Hematopoietic multipotent progenitor cell treated with erythropoietin and hydrocortisone succinate and interleukin-3 and kit ligand, for 4 days (in vitro differentiated cells): ENCODE data around the gene ZNF692.

Source experiments
- DNase-seq: peaks from one replicate; pipeline ENCODE4 v3.0.0-alpha.2; 2015

Gene ZNF692

GRCh38 chr1:248823517-248824001 is 35.3 kb downstream of the ZNF692 start:
- DNase-seq = no peak

- peak; percentile 40 for DNase-seq
Observed at GRCh38 chr1:248822148-248823032, 36.5 kb downstream of the ZNF692 start.

DNA sequence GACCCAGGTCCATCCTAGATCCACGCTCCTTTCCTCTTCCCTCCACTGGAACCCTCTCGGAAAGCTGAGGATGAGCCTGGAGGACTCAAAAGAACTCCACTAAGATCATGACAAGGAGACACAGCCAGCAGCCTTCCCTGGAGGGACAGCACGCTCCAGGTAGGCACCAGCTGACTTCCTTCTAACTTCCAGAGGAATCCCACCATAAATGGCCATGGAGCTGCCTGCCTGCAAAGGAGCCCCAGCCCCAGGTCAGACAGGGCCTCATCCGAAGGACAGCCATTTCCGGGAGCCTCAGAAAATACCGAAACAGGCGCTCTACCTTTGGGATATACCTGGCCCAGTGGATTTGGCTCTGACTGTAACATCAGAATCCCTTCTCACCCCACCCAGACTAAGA is 37.2 kb downstream of the ZNF692 start:
- no peak for DNase-seq

DNA sequence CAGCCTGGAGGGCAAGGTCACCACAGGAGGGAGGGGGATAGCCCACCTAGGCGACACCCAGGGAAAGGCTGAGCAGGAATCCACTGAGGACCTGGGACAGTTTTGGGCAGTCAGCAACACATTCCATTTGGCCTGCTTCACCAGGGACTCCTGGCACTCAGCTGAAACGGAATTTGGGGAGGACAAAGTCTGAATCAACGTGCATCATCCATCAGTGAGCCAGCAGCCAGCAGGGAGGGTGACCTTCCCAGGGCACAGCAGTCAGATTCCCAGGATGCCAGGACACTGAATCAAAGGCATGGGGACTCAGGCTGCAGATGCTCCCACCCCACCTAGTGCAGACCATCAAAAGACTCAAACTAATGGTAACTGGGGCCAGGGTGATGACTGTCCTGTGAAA is 37.8 kb downstream of the ZNF692 start:
- no peak for DNase-seq

DNA sequence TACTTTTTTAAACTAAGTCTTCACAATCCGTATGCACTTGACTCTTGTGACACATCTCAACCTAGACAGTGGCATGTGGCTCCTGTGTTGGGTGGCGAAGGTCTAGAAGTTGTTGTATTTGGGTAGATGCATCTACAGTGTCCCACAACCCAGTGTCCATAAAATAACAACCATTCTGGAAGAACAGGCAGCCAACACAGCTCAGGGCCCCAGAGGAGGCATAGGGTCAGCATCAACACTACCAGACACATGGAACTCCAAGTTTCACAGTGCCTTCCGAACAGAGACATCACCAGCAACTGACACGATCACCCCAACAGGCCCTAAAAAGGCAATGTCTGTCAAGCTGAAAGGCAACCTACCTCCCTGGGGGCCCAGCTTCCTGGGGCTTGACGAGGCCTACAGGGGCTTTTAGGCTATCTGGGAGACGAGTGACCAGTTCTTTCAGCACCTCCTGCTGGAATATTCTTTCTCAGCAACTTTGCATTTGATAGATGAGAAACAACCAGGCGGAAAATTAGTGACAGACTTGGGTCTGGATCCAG is 38.8 kb downstream of the ZNF692 start:
- DNase-seq = no peak

DNA sequence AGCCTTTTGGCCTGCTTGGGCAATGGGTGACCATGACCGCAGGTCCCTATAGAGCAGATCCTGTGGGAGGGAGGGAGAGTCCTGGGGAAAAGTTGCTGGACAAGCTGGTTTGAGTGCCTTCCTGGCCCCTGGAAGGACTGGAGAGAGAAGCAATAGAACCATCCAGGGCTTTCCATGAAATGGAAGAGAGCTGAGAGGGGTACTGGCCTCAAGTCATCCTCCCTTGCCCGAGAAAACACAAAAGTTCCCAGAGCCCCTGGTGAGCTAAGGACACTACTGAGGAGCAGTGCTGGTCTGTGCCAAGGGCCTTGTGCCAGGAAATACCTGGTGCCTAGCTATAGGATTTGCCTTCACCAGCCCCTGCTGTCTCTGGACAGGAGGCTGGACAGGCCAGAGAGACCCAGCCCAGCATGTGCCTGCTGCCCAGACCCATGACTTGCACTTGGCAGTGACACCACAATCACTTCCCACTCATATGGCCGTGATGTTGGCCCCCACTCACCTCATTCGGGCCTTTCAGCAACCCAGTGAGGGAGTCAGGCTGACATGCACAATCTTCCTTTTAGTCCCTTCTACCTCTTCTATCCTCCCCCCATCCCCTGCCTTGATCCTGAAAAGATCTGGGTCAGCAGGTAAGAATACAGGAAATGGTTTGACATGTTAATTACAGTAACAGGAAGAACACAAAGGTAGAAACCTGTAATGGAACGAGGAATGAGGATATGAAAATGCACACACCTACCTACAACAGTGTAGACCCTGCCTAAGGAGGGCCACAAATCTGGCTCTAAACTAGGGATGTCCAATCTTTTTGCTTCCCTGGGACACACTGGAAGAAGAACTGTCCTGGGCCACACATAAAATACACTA is 40.1 kb downstream of the ZNF692 start:
- DNase-seq = no peak

DNA sequence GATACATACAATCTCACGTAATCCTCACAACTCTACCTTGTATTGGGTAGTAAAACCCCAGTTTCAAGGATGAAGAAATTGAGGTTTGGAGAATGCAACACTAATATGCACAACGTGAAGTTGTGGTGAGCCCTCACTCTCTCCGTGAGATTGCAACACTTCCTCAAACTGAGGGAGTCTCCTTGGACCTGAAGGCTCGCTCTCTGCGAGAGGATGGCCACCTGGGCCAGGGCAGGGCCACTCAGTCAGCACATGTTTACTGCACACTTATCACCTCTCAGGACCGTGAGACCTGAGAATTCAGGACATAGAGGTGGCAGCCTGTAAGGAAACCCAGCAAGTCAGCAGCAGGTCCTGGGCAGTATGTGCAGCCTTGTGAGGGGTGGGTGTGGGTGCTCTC is 41.8 kb downstream of the ZNF692 start:
- DNase-seq = peak; percentile 88

DNA sequence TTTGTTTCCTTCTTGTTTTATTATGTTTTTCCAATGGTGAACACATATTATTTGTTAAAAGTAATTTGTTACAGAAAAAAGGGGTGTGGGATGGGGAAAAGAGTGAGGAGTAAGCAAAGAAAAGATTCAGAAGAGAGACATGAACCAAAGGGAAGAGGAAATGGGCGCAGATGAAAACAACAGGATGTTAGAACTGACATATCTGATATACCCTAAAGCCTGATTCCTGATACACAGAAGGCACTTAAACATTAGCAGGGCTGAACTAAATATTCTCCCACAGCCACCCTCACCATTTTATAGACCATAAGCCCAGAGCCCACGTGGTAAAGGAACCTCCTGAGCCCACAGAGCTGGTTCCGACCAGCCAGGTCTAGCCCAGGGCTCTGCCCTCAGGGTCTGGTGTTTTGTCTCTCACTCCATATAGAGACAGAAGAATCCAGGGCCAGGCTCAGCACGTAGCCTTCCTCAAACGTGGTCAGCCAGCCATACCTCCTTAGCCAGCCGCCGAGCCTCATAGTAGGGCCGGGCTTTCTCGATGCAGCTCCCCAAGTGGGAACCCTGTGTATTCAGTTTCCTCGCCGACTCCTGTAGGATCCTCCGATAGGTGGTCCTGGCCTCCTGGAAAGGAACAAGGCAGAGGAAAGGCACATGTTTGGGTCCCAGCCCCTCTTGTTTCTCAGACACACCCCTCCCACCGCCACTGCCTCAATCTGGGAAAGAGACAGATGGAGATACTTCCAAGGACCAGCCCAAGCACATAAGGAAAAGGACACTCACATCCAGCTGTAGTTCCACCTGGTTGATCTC is 42.6 kb downstream of the ZNF692 start:
- DNase-seq = no peak

DNA sequence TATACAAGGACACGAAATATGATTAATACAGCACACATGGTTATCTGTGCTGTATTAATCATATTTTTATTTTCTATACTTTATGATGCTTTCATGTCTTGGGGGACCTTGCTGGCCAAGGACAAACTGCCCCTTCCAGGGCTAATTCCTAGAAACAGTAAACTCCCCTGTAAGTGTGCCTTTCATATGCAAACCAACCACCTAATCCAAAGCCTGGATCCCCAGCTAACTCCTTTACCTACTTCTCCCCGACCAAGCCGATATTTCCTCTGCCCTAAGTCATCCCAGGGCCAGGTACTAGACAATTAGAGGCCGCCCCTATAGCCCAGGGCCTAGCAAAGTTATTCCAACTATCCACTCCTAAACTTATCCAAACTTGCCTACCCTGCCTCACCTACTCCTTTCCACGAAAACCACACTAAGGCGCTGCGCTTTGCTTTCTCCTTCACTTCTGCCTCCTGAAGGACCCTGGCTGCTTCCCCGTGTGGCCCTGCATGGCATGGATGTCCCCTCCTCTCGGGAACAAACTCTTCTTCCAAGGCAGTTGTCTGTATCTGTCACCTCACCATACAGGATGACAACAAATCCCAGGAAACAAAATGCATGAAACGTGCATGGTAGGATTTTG is 43.4 kb downstream of the ZNF692 start:
- DNase-seq = no peak

DNA sequence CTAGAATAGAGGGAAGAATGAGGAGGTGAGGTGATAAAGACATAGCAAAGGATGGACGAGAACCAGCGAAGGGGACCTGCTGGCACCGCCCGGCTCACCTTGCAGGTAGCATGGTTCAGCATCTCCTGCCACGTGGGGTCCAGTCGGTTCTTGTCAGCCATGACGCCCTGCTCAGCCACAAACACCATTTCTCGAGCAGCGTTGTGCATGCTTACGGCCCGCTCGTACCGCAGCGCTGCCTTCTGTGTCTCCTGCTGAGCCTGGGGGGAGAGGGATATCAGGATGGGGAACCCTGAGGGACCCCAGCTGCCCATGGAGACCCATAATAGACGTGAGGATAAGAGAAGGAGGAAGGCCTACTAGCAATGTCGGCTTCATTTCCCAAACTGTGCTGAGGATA is 44.5 kb downstream of the ZNF692 start:
- no peak for DNase-seq

- no peak for DNase-seq
Observed at GRCh38 chr1:248813546-248813945, 45.3 kb downstream of the ZNF692 start.

- DNase-seq = no peak
Observed at GRCh38 chr1:248812736-248813425, 46.0 kb downstream of the ZNF692 start.

GRCh38 chr1:248811514-248812490 is 47.1 kb downstream of the ZNF692 start:
- no peak for DNase-seq

- no peak for DNase-seq
Observed at GRCh38 chr1:248810727-248811513, 48.0 kb downstream of the ZNF692 start.

DNA sequence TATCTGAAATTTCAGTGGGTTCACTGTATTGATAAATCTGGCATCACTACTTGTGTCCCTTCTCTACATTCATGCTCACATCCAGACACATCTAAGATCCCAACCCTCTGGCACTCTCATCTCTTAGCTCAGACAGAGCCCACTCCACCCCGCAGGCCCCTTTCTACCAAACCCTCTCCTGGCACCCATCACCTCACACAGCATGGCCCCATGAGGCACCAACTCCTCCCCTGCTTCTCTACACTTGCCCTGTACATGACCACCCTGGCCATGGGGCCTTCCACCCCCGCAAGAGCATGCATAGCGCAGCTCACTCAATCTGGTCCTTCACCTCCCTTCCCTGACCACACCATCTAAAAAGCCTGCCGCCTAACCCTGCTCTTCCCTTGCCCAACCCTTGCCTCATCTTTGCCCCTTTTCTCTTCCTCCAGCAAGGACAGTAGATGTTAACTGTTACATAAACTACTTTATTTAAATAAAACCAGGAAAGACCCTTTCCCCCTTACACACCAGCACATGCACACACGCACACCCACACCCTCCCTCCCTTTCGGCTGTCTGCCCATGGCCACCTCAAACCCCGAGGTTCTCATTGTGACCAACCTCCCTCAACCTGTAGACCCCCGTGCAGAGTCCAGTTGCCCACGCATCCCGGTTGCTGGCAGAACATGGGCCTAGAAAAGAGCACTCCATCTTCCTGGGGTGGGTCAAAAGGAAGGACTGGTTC is 48.7 kb downstream of the ZNF692 start:
- DNase-seq = no peak

- DNase-seq = no peak
Observed at GRCh38 chr1:248808876-248809275, 50.0 kb downstream of the ZNF692 start.

GRCh38 chr1:248807067-248807737 is 51.7 kb downstream of the ZNF692 start:
- DNase-seq = peak; percentile 87

- DNase-seq = peak; percentile 89
Observed at GRCh38 chr1:248805876-248806275, 53.0 kb downstream of the ZNF692 start.
